ENCODE results near the gene SLC4A4.

Gene SLC4A4

GRCh38 chr4:71549516-71550160, 210.8 kb downstream of the SLC4A4 start:
- DNase-seq: no peak

GRCh38 chr4:71550220-71551165, 211.7 kb downstream of the SLC4A4 start:
- no peak for DNase-seq

- no peak for DNase-seq
Measured at GRCh38 chr4:71553605-71554004, 214.8 kb downstream of the SLC4A4 start.

- DNase-seq: no peak
Measured at GRCh38 chr4:71554025-71554424, 215.2 kb downstream of the SLC4A4 start.

- DNase-seq: no peak
Measured at GRCh38 chr4:71558248-71558647, 219.4 kb downstream of the SLC4A4 start.

- DNase-seq: no peak
Measured at GRCh38 chr4:71559957-71560571, 221.2 kb downstream of the SLC4A4 start.

- DNase-seq: no peak
Measured at GRCh38 chr4:71564775-71565174, 226.0 kb downstream of the SLC4A4 start.

- DNase-seq: no peak
Measured at GRCh38 chr4:71566856-71567255, 228.0 kb downstream of the SLC4A4 start.

GRCh38 chr4:71568131-71568530, 229.3 kb downstream of the SLC4A4 start:
- DNase-seq: no peak

- no peak for DNase-seq
Measured at GRCh38 chr4:71570492-71570891, 231.7 kb downstream of the SLC4A4 start.

GRCh38 chr4:71571346-71571745, 232.5 kb downstream of the SLC4A4 start:
- no peak for DNase-seq

- DNase-seq: no peak
Measured at GRCh38 chr4:71583971-71584370, 245.2 kb downstream of the SLC4A4 start.

- DNase-seq: no peak
Measured at GRCh38 chr4:71584585-71584984, 245.8 kb downstream of the SLC4A4 start.

- no peak for DNase-seq
Measured at GRCh38 chr4:71586087-71586763, 247.4 kb downstream of the SLC4A4 start.

- DNase-seq: no peak
Measured at GRCh38 chr4:71587995-71588394, 249.2 kb downstream of the SLC4A4 start.

- DNase-seq: no peak
Measured at GRCh38 chr4:71592793-71593192, 254.0 kb downstream of the SLC4A4 start.

- no peak for DNase-seq
Measured at GRCh38 chr4:71593311-71593710, 254.5 kb downstream of the SLC4A4 start.

GRCh38 chr4:71595576-71596108, 256.8 kb downstream of the SLC4A4 start:
- DNase-seq: peak; percentile 52

- DNase-seq: no peak
Measured at GRCh38 chr4:71599578-71599977, 260.8 kb downstream of the SLC4A4 start.

GRCh38 chr4:71602289-71602900, 263.6 kb downstream of the SLC4A4 start:
- DNase-seq: no peak

- no peak for DNase-seq
Measured at GRCh38 chr4:71604785-71605184, 266.0 kb downstream of the SLC4A4 start.

- no peak for DNase-seq
Measured at GRCh38 chr4:71607109-71607508, 268.3 kb downstream of the SLC4A4 start.
